Inflammatory macrophage treated with lipopolysaccharide for 1 hour (primary cell): Measurements from ENCODE around the gene DNAJA1.

ENCODE experiments used
- DNase-seq, 2 donors: peaks; one replicate each; pipeline ENCODE4 v3.0.0-alpha.2; 2020 to 2022

Gene DNAJA1

DNA sequence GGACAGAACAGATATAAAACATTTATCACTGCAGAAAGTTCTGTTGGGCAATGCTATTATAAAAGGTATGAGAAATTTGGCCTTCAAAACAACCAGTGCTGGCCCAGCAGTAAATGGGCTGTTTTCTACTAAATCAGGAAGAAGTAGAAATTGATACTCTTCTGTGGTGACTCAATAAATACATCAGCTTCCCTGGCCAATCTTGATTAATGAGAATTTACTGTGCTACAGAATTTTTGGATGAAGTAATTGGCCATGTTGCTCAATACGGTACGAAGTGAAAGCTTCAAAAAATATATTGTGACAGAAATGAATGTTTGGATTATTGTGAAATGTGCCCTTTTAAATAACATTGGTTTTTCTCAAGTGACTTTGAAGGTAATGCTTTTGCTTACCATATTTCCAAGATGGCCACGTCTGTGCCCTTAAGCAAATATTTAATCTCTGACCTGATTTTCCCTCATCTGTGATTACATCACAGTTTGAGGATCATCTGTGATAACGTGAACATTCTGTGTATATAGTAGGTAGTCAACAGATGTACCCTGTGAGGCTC lies 4.2 kb downstream of the DNAJA1 start:
- peak; percentile 94 for DNase-seq

DNA sequence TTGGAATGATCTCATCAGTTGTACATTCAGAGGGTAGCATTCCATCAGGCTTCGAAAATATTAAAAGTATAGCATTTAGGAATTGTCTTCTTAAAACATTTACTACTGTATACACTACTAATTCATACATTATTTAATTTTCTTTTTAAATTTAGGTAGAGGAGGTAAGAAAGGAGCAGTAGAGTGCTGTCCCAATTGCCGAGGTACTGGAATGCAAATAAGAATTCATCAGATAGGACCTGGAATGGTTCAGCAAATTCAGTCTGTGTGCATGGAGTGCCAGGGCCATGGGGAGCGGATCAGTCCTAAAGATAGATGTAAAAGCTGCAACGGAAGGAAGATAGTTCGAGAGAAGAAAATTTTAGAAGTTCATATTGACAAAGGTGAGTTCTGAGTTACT lies 5.2 kb downstream of the DNAJA1 start:
- no peak for DNase-seq

DNA sequence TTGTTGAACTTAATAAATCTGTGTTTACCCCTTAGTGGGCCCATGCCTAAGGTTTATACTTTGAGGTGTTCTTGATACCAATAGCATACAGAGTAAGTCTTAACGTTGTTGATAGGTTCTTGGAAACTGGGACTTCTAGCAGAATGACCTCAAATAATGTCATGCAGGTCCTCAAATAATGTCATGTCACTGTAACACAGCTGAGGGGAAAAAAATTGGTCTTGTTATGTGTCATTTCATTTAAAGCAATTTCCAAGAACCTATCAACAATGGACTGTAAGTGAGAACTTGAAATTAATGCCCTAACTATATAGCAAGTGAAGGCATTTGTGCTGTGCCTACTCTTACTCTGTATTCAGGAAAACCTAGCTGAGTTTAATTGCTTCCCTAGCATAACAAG lies 7.2 kb downstream of the DNAJA1 start:
- DNase-seq, result no peak

GRCh38 chr9:33032865-33033264 lies 7.8 kb downstream of the DNAJA1 start:
- DNase-seq, result no peak

DNA sequence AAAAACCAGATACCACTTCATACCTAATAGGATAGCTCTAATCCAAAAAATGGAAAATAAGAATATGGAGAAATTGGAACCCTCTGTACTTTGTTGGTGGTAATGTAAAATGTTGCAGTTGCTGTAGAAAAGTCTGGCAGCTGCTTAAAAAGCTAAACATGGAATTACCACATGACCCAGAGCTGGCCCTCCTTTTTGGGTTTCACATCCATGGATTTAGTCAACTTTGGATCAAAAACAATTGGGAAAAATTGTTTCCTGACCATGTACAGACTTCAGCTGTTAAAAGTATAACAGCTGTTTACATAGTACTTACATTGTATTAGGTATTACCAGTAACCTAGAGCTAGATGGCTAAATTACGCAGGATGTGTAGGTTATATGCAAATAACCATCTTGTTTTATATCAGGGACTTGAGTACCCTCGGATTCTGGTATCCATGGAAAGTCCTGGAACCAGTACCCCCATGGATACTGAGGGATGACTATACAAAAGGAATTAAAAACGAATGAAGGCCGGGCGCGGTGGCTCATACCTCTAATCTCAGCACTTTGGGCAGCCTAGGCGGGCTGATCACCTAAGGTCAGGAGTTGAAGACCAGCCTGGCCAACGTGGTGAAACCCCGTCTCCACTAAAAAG lies 15.8 kb downstream of the DNAJA1 start:
- no peak for DNase-seq

GRCh38 chr9:33041432-33042188 lies 16.5 kb downstream of the DNAJA1 start:
- peak; percentile 85 to 92 for DNase-seq

DNA sequence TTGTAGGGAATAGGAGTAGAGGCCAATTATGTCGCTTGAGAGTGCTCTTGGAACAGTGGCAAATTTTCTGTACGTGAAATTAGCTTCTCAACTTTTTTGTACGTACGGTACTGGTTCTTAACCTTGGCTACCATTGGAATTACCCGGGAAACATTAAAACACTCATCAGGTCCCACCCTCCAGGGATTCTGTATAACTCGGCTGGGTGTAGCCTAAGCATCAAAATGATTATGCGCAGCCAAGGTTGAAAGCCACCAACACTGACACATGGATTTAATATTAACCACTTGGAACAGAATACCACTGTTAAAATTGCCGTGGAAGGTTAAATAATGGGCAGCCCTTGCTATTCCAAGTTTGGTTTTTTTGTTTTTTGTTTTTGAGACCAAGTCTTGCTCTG lies 17.4 kb downstream of the DNAJA1 start:
- DNase-seq, result no peak

DNA sequence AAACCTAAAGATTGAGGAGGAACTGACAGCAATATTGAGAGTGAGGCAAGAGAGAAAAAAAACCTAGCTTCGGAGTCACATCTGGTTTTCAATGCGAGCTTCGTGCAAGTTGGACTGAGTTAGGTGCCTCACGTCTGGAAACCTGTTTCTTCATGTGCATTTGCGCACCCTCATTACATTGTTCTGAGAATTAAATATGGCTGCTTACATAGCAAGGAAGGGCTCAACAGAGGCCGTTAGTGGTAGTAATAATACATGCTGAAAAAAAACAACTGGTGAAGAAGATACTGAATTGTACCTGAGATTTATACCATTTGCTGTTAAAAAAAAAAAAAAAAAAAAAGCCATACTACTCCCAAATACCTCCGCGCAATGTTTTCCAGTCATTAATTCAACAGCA lies 18.6 kb downstream of the DNAJA1 start:
- DNase-seq, result no peak

DNA sequence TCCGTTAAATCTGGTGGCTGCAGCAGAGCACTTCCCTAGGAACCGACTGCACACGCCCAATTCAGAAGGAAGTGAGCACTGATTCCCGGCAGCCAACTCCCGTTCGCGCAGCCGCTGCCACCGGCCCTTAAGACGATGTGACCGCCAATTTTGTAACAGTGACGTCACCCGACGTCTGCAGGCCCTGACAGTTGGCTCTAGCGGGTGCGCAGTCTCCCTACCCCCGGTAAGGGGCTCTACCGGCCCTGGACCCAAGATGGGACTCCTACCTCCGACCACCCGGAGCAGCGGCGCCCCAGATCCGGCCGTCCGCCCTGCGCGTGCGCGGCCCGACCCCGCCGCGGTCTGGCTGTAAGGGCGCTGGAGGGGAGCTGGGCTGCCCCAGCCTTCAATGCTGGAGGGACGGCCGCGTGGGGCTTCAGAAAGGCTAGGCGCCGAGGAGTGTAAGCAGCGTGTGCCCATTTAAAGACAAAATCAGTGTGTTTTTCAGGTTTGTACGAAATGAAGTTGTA lies 19.1 kb downstream of the DNAJA1 start:
- DNase-seq, result peak; percentile 92 to 93

GRCh38 chr9:33044677-33045282 lies 19.7 kb downstream of the DNAJA1 start:
- no peak for DNase-seq

GRCh38 chr9:33046061-33046460 lies 21.0 kb downstream of the DNAJA1 start:
- DNase-seq, result no peak

DNA sequence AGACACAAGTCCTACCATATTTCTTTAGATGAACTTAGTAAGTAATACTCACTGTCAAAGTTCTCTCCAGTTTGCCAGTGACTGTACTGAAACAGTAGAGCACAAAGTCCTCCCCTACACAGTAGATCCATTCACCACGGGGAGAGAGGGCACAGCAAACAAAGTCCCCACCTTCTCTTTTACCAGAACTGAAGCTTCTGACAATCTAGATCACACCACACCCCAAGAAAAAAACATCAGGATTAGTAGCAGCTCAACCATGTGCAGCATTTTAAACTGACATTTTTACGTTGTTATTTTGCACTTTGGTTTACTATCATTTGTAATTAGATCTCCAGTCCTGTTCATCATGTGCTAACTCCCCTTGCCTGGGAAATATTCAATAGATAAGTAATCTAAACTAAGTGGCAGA lies 23.0 kb downstream of the DNAJA1 start:
- no peak for DNase-seq

GRCh38 chr9:33049680-33050361 lies 24.7 kb downstream of the DNAJA1 start:
- no peak for DNase-seq

DNA sequence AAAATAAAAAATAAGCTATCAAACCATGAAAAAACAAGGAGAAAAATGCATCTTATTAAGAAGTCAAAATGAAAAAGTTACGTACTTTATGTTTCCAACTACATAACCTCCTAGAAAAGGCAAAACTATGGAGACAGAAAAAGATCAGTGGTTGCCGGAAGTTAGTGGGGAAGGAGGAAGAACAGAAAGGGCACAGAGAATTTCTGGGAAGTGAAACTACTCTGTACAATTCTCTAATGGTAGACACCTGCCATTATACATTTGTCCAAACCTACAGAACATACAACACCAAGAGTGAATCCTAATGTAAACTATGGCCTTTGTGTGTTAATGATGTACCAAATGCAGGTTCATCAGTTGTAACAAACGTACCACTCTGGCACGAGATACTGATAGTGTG lies 26.1 kb downstream of the DNAJA1 start:
- peak; percentile 44 to 54 for DNase-seq

DNA sequence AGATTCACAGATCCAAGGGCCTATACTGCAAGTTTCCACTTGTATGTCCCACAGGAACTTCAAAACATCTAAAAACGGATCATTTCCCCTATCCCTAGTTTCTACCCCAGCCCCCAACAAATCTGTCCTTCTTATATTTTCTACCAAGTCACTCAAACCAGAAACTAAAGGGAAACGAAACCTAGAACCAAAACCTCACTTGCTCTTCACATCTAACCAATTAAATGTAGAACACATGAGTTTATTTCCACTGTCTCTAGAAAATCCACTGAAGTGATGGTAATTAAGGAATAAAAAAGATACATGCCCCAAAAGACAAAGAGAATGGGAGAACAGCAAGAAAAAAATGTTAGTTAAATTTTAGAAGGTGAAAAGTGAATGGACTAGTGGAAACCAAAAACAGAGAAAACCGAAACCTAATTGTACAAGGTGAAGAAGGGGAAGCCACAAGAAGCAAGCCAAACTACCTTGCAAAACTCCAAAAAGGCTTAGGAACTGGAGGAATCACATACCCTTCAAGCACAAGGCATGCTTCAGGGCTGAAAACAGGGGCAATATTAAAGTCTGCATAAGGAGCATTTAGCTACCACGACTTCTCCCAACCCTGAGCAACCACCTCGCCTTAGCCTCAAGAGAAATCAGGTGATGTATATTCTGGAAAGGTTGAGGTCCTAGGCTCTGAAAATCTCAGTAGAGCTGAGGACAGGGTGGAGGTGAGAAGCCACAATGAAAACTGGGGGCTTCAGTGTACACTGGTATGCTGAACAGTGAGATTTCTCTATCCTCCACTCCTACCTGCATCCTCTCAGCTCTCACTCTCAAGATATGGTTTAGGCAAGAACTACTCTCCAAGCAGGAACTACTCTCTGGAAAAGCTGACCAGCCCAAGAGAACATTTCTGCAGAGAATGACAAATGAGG lies 40.3 kb downstream of the DNAJA1 start:
- DNase-seq, result peak in 1 of 2 donors; percentile 47

- no peak for DNase-seq
Measured at GRCh38 chr9:33068991-33069390, 43.9 kb downstream of the DNAJA1 start.

DNA sequence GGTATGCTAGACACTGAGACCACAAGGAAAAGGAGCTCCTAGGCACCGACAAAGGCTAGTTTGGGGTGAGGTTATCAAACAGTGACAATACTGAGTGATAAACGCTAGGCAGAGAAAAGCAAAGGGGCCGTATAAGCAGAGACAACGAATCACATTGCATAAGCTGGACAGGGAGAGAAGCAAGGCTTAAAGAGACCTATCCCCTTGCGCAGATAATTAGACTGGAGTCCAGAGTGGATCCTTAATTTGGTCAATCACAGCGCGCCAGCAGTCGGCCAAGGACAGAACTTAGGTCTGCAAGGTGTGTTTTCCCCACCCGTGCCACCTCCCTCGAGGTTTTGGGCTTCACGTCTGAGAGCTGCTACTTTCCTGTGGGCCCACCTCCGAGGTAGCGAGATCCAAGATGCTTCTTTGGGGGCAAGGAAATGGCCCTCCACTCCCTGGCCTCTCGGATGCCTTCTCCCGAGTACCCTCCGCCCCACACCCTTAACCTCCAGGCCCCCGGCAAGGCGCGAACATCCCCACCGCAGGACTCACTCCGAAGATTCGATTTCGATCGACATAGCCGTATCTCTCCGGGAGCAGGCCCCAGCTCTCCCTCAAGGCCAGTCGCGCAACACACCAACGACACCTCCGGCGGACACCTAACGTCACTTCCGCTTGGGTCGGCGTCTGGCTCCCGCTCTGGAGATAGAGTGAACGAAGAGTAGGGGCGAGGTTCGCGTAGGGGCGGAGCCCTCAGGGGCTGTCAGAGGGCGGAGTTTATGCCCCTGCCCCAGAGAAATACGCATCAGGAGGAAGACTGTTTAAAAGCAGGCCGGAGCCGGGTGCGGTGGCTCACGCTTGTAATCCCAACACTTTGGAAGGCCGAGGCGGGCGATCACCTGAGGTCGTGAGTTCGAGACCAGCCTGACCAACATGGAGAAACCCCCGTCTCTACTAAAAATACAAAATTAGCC lies 51.3 kb downstream of the DNAJA1 start, which contains the start of gene SMU1:
Gene SMU1, minus strand, starts transcription at position 629 of the 959 bp plus-strand sequence. Its CDS starts 66 bp downstream, at position 563.
- peak; percentile 96 to 97 for DNase-seq

DNA sequence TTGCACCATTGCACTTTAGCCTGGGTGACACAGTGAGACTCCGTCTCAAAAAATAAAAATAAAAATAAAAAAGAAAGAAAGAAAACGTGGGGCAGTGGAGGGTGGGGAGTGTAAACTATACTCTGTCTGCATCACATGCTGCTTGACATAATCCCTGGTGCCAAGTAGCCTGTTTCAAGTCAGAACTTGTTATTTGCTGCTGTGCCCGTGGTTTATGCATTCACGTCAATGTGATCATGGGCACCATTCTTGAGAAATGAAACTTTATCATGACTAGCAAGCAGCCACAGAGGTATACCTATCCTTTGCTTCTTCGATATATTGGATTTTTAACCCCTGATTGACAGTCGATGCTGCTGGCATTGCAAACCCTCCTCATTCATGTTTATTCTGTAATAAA lies 55.5 kb downstream of the DNAJA1 start:
- no peak for DNase-seq

GRCh38 chr9:33081128-33081851 lies 56.2 kb downstream of the DNAJA1 start:
- DNase-seq, result peak; percentile 64 to 77

DNA sequence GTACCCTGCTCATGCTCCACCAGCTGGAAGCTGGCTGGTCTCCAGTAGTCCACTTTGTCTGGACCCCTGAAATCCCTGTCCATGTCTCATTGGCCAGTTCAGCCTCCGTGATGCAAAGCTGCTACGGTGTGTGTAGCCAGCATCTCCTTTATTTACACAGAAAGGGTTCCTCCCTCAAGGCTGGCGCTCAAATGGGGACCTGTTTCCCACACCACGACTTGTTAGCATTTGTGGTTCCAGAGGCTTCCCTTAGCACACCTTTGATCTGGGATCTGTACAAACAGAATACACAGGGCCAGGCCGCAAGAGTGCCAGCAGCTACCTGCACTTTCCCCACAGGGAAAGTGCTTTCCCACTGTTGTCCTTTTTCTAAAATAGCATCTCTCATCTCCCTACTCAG lies 57.1 kb downstream of the DNAJA1 start:
- no peak for DNase-seq
